GM19328 (cell line): ENCODE measurements around the gene SGIP1.
"Not testable (repeated sequence)": the region's sequence is repeated elsewhere in the genome, so short reads cannot be mapped to it uniquely, and the experiment has no call there.

Experiments
- ATAC-seq: cut with Tn5 transposase; IDR thresholded peaks from one replicate; pipeline ENCODE4 v1.9.1; 2021; ENCODE audit warnings: mild to moderate bottlenecking, moderate library complexity; ENCODE audit not compliant: unreplicated experiment

SGIP1 gene

GRCh38 chr1:66795839-66796238 lies 261.9 kb downstream of the SGIP1 start:
- ATAC-seq, result not testable (repeated sequence)
